GM21786 (cell line): ENCODE measurements around the gene ZDHHC14.

ENCODE experiments used
- ATAC-seq: cut with Tn5 transposase; IDR thresholded peaks from one replicate; pipeline ENCODE4 v1.9.1; 2021; ENCODE audit not compliant: unreplicated experiment

The ZDHHC14 gene

DNA sequence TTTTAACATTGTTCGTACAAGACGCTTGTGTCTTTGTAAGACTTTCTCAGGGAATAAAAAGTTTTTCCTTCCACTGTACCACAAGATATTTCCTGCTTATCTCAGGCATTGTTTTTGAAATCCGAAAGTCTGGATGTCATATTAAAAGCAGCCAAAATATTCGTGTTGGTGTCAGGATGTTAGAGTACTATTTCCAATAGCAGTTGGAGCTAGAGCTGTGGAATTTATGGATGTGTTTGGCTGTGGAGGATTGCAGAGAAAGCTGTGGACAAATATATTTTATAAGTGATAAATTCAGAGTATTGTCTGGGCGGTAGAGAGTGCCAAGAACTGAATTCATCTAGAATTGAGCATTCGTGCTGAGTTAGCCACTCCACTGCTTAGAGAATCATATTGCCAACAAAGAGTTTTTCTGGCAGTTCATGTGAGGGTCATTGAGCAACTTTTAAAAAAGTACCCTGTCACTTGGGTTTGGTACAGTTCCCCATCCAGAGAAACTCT, 57.7 kb downstream of the ZDHHC14 start:
- no peak for ATAC-seq

DNA sequence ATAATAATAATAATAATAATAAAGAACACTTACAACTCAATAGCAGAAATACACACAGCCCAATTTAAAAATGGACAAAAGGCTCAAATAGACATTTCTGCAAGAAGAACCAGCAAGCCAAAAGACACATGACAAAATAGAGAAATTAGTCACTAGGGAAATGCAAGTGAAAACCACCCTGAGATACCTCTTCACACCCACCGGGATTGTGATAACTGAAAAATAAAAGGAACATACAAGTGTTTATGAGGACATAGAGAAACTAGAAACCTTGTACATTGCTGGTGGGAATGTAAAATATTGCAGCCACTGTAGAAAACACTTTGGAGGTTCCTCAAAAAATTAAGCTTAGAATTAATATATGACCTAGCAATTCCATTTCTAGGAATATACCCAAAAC, 59.2 kb downstream of the ZDHHC14 start:
- no peak for ATAC-seq

DNA sequence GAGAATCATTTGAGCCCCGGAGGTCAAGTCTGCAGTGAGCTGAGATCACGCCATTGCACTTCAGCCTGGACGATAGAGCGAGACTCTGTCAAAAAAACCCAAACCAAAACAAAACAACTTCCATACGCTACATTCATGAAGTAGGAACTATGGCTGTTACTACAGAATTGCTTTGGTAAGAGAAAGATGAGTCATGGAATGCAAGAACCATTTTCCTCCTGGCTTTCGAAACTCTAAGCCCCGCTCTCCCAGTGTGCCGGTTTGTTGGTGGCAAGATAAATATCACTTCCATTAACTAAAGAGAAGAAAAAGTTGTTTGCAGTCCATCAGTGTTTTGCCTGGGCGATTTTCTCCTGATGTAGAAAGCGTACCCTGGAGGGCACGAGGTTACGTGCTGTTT, 61.3 kb downstream of the ZDHHC14 start:
- no peak for ATAC-seq

DNA sequence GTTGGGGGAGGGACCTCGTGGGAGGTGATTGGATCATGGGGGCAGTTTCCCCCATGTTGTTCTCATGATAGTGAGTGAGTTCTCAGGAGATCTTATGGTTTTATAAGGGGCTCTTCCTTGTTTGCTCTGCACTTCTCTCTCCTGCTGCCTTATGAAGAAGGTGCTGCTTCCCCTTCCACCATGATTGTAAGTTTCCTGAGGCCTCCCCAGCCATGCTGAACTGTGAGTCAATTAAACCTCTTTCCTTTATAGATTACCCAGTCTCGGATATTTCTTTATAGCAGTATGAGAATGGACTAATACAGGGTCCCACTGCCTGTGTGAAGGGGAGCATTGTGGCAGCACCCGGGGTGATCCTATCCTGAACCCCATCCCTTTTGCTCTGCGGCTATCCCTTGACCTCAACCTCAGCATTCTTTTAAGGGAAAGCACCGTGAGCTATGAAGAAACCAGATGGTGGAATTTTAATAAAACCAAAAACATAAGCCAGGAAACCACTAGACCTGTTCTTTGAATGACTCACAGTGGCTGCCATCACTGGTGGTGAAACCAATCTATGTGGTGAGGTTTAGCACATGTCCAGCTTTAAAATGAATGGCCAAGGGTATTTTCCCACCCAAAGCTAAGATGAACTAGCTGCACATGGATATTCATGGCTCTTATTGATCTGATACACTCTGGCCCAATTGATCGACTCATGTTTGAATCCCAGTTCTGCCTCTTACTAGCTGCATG, 62.2 kb downstream of the ZDHHC14 start:
- peak; percentile 92 for ATAC-seq

DNA sequence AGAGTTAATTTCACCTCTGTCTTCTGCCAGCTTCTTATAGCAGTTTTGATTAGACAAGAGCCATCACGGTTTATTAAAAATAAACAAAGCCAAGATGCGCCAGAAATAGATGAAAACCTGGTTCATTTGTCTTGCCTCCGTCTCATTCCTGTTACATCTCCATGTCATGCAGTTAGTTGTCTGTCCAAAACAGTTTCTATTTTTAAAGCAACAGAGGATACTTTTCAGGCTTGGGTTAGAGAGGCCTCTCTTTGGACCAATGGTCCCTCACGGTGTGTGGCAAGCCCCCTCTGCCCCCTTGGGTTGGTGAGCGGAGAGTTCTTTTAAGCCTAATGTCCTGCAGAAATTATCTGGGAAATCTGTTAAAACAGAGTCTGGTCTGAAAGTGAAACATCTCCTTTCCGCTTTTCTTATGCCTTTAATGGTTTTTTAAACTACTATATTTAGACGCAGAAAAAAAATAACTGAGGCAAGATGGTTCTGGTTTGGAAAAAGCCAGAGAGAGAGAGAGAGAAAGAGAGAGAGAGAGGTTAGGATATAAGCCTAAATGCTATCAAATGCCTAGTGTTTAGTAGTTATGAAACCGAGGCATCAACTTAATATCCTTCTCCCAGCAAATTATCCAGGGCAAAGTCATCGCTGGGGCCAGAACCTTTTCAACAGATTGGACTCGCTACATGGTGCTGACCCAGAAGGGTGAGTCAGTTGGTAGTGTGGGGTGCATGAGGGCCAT, 64.5 kb downstream of the ZDHHC14 start:
- ATAC-seq: no peak

DNA sequence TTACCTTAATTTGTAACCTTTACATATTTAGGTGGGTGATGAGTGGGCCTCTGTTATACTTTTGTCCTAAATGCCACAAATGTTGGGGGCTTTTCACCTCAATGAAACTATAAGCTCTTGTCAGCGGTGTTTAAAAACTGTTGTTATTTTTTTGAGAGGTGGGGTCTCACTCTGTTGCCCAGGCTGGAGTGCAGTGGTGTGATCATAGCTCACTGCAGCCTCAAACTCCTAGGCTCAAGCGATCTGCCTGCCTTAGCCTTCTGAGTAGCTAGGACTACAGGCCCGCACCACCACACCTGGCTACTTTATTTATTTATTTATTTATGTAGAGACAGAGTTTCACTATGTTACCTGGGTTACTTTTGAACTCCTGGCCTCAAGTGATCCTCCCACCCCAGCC, 66.7 kb downstream of the ZDHHC14 start:
- ATAC-seq: no peak

DNA sequence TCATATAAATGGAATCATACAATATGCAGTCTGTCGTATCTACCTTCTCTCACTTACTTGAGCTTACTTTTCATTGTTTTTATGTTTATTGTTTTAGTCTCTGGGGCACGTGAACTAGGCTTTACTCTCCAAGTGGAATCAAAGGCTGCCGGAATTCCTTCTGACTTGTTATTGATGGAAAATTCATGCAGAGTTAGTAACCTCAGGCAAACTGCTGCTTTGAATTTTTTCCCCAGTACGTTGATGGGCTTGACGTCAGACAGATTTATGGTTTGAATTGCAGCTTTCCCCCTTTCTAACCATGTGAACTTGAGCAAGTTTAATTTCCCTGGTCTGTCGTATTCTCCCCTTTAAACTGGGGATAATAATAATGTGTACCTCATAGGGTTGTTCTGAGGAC, 68.6 kb downstream of the ZDHHC14 start:
- ATAC-seq: no peak

DNA sequence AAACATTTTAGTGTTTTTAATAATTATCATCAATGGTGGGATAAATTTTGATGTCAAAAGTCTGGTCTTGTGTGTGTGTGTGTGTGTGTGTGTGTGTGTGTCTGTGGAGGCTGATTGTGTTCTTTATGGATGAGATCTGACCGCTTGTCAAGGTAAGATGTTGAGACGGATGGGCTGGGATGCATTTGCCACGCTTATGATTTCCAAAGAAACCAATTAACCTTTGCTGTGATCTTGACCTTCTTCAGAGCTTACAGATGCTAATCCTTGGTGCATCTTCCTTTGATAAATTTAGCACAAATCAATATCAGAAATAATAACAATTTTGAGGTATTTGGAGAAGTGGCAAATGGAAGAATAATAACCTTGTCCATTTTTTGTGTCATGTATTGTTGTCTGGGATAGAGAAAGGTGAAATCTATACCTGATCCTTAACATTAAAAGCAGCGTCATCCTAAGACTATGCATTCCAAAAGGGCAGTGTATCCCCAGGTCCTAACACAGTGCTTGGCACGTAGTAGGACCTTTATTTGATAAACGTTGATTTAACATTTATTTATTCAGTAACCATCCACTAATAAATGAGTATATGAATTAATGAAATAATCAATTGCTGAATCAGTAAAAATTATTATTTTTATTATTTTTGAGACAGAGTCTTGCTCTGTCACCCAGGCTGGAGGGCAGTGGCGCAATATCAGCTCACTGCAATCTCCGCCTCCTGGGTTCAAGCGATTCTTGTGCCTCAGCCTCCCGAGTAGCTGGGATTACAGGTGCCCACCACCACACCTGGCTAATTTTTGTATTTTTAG, 70.1 kb downstream of the ZDHHC14 start:
- ATAC-seq: no peak

DNA sequence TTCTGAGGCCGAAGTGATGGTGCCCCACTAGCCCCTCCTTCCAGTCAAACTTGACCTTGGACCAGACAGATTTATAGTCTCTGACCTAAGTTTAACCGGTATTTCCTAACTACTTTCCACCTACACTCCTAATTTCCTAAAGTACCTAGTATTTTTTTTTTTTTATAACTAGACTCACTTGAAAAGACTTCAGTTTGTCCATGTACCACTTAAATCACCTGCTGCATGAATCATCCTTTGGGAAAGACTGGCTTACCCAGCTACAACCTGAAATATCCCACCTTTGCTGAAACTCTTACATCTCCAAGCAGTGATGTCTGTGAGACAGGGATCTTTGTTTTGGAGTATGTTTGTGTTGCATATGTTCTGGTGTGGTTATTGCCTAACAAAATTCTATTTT, 71.1 kb downstream of the ZDHHC14 start:
- ATAC-seq: no peak

DNA sequence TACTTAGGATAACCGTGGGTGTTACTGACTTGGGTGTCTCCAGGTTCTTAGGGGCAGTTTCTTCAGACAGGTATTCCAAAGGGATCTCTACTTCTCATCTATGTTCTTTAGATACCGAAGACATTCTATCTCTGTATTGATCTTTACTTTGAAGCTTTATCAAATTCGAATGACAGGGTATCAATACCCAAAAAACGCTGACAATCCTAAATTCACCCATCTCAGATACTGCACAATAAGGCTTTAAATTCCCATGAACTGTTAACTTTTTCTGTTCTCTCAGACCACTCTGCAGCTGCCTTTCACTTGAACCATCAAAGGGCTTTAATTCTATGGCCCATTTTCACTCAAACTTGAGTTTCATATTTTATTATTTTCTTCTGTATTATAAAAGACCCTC, 72.1 kb downstream of the ZDHHC14 start:
- ATAC-seq: no peak

DNA sequence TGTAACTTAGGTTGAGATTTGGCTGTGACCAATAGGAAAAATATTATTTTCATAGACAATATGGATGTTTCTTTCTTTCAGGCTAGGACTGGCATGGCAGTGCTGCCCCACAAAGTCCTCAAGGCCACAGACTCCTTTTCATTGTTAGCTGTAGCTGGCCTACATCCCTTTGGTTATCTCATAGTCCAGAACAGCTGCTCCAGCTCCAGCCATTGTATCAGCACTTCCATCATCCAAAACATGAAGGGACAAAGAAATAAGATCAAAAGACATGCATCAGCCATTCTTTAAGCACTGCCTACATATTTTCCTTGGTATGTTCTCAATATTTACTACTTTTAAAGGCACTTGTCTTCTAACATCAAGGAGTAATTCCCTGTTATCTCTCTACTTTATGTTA, 73.0 kb downstream of the ZDHHC14 start:
- no peak for ATAC-seq

DNA sequence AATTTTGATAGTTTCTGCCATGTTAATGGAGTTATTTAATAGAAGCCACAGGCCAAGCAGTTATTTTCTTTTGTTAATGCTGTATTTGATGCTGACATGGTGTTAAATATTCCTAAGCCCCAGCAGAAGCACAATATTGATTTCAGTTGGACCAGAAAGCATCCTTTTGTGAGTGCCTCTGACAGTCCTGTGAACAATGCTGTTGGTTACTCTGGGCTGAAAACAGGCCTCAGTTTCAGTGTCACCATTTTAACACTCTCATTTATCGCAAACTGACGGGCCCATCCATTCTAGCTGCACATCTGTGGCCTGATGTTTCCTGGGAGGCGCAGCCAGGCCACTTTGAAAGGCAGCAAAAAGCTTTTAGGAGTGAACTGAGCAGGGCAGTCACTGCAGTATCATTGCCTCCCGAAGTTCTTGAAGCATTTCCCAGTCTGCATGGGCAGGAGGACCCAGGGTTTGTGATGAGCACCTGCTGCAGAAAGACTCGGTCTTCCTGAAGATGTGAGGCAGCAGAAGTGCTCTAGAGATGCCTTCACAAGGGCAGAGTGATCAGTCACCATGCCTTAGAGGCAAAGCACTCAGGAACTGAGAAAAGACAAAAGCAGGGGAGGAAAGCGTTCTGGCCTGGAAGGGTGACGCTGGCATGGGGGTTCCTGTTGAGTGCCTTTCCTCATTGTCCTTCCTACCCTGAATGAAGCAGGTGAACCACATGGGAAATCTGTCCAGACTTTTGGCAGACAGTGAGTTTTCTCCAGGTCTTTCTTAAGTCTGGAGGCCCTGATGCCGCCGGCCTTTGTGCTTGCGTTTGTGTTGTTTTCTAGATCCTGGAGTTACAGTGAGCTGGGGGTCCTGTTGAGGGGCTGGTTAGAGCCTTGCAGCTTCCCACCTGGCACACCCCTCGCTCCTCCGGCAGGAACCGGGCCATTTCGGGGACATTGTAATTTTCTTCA, 74.0 kb downstream of the ZDHHC14 start:
- no peak for ATAC-seq

DNA sequence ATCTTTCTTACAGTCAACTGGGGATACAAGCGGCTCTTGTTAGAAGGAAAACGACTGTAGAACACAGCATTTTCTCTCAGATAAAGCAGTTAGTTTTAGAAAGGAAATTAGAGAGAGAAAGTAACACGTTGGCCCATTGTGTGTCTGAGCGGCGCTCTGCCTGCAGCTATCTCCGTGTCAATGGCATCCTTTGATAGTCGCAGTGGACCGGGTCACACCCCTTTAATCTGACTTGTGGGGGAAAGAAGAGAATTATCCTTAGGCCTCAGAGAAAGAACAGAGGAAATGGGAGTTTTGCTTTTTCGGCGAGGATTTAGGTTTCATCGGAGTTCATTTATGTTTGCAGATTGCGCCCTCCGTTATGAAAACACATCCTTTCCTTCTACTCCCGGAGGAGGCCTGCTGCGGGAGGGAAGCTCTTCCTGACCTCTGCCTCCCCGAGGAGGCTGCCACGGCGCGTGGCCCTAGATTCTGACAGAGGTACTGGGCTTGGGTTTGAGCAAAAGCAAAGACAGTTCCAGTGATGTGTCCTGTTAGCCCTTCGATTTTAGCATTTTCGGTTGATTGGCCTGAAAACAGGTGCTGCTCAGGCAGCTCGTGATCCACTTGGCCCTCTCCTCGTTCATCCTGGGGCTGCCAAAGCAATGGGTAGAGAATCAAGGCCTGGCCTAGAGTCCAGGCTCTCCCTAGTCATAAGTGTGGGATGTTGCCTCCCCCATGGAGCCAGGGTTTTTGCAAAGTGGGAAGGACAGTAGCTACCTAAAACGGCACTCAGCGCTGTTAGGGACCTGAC, 74.9 kb downstream of the ZDHHC14 start:
- ATAC-seq: no peak

DNA sequence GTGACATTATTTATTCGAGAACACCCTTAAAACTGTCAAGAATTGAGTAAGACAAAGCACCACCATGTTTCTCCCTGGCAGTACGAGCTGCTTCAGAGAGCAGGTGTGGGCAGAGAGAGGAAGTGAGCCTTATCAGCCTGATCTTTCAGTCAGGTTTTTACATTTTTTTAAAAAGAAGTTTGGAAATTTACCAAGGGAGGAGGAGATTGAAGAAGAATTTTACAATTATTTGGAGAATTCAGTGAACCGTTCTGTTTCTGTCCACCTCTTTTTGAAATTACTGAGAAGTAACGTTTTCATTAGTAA, 75.5 kb downstream of the ZDHHC14 start:
- ATAC-seq: peak; percentile 71

DNA sequence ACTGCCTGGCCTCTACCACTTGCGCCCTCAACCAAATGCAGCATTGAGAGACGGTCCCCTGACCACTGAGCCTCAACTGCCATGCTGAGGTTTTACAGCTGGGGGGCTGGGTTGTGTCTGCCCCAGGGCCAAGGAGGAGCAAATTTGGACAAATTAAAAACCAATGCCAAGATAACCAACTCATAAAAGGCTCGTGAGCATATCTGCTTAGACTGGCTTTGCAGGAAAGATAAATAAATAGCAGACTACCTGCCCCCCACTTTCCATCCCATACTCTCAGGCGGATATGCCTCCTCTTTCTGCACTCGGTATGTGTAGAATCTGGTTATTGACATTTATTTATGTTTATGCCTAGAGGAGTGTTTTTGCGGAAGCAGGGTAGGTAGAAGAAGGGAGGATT, 76.8 kb downstream of the ZDHHC14 start:
- ATAC-seq: no peak

DNA sequence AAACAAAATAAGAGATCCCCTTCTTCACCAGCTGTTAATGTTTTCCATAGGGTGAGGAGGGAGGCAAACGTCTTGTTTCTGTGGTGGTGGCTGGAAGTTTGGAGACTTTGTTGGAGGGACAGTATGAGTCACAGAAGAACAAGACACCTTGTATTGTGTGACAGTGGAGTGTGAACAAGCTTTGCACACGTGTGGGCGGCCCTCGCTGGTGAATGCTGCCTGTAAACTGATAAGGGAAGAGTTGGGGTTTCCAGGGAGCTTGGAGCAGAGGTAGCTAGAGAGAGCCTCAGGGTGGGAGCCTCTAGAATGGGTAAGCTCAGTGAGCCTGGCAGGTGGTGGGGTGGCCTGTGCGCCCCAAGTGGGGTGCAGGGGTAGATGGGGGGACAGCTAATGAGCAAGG, 78.3 kb downstream of the ZDHHC14 start:
- no peak for ATAC-seq

DNA sequence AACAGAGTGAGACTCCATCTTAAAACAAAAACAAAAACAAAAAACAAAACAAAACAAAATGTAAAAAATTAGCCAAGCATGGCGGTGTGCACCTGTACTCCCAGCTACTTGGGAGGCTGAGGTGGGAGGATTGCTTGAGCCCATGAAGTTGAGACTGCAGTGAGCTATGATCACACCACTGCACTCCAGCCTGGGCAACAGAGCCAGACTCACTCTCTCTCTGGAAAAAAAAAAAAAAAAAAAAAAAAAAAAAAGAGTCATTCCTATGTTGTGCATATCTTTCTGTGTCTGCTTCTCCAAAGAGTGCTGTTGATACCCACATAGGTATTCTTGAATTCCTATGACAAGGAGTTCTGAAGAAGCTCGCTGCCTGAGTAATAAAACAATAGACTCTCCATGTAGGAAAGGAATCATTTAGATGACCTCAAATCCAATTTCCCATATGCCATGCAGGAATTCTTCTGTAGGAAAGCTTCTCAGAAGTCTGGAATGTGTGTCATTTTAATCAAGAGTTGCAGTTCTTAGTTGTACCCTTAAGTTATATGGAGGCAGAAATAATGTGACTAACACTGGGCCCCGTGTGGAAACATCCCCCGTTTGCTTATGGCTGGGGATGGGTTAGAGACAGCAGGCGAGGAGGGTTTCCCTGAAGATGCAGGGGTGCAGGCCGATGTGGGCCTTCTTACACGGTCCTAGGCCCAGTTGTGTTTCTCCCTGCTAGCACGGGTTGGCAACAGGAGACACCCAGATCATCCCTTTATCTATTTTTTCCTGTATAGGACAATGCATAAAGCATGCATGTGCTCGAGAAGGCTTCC, 79.4 kb downstream of the ZDHHC14 start:
- ATAC-seq: no peak

DNA sequence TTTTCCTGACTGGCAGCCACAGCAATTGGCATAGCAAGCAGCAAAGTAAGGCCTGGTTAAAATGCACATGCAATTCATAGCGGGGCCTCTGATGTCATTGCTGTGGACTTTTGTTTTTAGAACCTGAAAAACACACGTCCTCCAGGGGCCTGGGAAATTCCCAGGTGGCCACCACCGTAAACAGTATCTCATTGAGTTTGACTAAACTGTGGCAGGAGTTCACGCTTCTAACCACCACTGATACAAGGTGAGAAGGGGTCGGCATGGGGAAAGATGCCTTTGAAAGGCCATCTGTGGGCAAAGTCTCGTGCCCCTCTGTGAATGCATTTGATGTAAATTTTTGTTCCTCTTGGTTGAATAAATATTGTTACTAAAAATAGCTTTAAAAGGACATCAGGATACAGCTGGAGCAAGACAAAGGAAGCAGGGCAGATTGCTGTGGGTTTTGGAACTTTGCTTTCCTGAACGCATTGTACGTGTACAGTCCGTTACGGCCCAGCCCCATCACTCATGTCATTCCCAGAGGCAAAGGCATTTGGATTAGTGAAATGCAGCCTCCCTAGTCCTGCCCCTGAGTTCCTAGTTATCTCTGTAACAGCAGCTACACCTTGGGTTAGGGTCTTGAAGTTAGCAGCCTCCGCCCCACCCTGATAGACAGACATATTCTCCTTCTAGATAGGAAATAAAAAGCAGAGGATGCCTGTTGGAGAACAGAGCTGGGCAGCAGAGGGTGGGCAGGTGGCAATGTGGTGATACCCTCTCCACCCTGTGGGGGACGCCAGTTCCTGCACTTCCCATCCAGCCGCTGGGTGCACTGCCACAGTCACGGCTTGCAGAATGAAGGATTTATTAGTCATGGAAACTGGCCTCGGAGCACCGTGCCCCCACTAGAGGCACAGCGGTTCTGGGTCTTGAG, 80.3 kb downstream of the ZDHHC14 start:
- ATAC-seq: peak; percentile 49
